ENCODE results near the gene NLGN2. TPM values are rescaled to one million over a fixed set of nuclear protein-coding genes. Genes with fewer than 3 reads are reported as not detected.

NLGN2 gene
- polyA plus RNA-seq, 6 donors from 2014 or later: not detected

GRCh38 chr17:7398612-7399011 is 9.0 kb upstream of the NLGN2 start:
- ATAC-seq (ENCODE audit: low read depth in 2 of 2): no peak
- H3K36me3 Mint-ChIP-seq: no peaks in the 10 kb centered on the region
- H3K4me3 Mint-ChIP-seq: peak overlapping the region in 1 of 8 donors; percentile 78

GRCh38 chr17:7403043-7403726 is 4.5 kb upstream of the NLGN2 start:
- Mint-ChIP-seq H3K36me3 (no peaks in the 10 kb centered on the region), H3K4me1 (peaks cover 15 to 42% (median 16%) of the 10 kb centered on the region in 3 donors), H3K9me3 (no peaks in the 10 kb centered on the region), H3K27ac (peak overlapping the region; percentile 49 to 84 (median 77)), H3K4me3 (peak overlapping the region; percentile 90 to 100 (median 98)), H3K27me3 (peaks cover 6 to 16% (median 13%) of the 10 kb centered on the region in 3 donors)
- DNase-seq (no peak), ATAC-seq (ENCODE audit: low read depth in 2 of 2) (no peak)

More at GRCh38 chr17:7398612-7399011, 9.0 kb upstream of the NLGN2 start:
- DNase-seq: no peak
- peaks cover 22 to 30% (median 25%) of the 10 kb centered on the region in 3 donors for H3K4me1 Mint-ChIP-seq
- H3K9me3 Mint-ChIP-seq: no peaks in the 10 kb centered on the region
- H3K27ac Mint-ChIP-seq: no peak overlapping the region
- no peaks in the 10 kb centered on the region for H3K27me3 Mint-ChIP-seq

GRCh38 chr17:7403727-7403976 is 4.0 kb upstream of the NLGN2 start:
- peaks cover 6 to 16% (median 13%) of the 10 kb centered on the region in 3 donors for H3K27me3 Mint-ChIP-seq

GRCh38 chr17:7403977-7404736 is 3.5 kb upstream of the NLGN2 start, which contains the start of gene TMEM256:
Gene TMEM256, minus strand, starts transcription at chr17:7404097. Its CDS starts 13 bp downstream, at chr17:7404084.
- Mint-ChIP-seq H3K36me3 (no peaks in the 10 kb centered on the region), H3K9me3 (no peaks in the 10 kb centered on the region), H3K4me1 (peaks cover 15 to 42% (median 18%) of the 10 kb centered on the region in 3 donors), H3K27me3 (peaks cover 9 to 21% (median 17%) of the 10 kb centered on the region in 3 donors), H3K4me3 (peak within 1 kb of the TSS; percentile 90 to 100 (median 98)), H3K27ac (peak within 1 kb of the TSS; percentile 82 to 97 (median 96))
- DNase-seq (peak; percentile 93), ATAC-seq (ENCODE audit: low read depth in 2 of 2) (peak; percentile 92 to 93)

More at GRCh38 chr17:7403727-7403976, 4.0 kb upstream of the NLGN2 start:
- Mint-ChIP-seq H3K27ac (peak overlapping the region; percentile 82 to 97 (median 96)), H3K36me3 (no peaks in the 10 kb centered on the region), H3K4me3 (peak overlapping the region; percentile 90 to 100 (median 98)), H3K9me3 (no peaks in the 10 kb centered on the region), H3K4me1 (peaks cover 15 to 42% (median 16%) of the 10 kb centered on the region in 3 donors)
- peak; percentile 18 to 22 for ATAC-seq (ENCODE audit: low read depth in 2 of 2)
- DNase-seq: no peak

GRCh38 chr17:7404737-7405349 is 2.8 kb upstream of the NLGN2 start:
- no peaks in the 10 kb centered on the region for H3K9me3 Mint-ChIP-seq
- peak overlapping the region; percentile 82 to 97 (median 96) for H3K27ac Mint-ChIP-seq
- peaks cover 15 to 27% (median 24%) of the 10 kb centered on the region in 3 donors for H3K27me3 Mint-ChIP-seq
- peak; percentile 36 to 42 for ATAC-seq (ENCODE audit: low read depth in 2 of 2)
- peak overlapping the region; percentile 90 to 100 (median 98) for H3K4me3 Mint-ChIP-seq
- no peaks in the 10 kb centered on the region for H3K36me3 Mint-ChIP-seq
- H3K4me1 Mint-ChIP-seq: peaks cover 14 to 42% (median 19%) of the 10 kb centered on the region in 3 donors
- no peak for DNase-seq

GRCh38 chr17:7405350-7406234 is 2.1 kb upstream of the NLGN2 start:
- no peaks in the 10 kb centered on the region for H3K36me3 Mint-ChIP-seq
- no peaks in the 10 kb centered on the region for H3K9me3 Mint-ChIP-seq
- ATAC-seq (ENCODE audit: low read depth in 2 of 2) (no peak), DNase-seq (no peak)
- peak overlapping the region in 3 of 6 donors; percentile 71 to 87 (median 85) for H3K27ac Mint-ChIP-seq
- H3K27me3 Mint-ChIP-seq: peaks cover 16 to 35% (median 32%) of the 10 kb centered on the region in 3 donors
- H3K4me3 Mint-ChIP-seq: peak overlapping the region; percentile 84 to 94 (median 90)
- peaks cover 14 to 42% (median 19%) of the 10 kb centered on the region in 3 donors for H3K4me1 Mint-ChIP-seq

- Mint-ChIP-seq H3K4me1 (peaks cover 14 to 42% (median 19%) of the 10 kb centered on the region in 3 donors), H3K9me3 (no peaks in the 10 kb centered on the region), H3K27me3 (peaks cover 16 to 35% (median 32%) of the 10 kb centered on the region in 3 donors), H3K36me3 (no peaks in the 10 kb centered on the region), H3K4me3 (peak overlapping the region; percentile 41 to 94 (median 82)), H3K27ac (peak overlapping the region in 1 of 6 donors; percentile 71)
- no peak for DNase-seq
- ATAC-seq (ENCODE audit: low read depth in 2 of 2): no peak
Measured at GRCh38 chr17:7406235-7406825, 1.3 kb upstream of the NLGN2 start.

- Mint-ChIP-seq H3K27me3 (peaks cover 16 to 35% (median 32%) of the 10 kb centered on the region in 3 donors), H3K27ac (no peak overlapping the region), H3K4me1 (peaks cover 14 to 36% (median 19%) of the 10 kb centered on the region in 3 donors)
Measured at GRCh38 chr17:7407082-7407481, 563 bp upstream of the NLGN2 start.

GRCh38 chr17:7408252-7408727 is 645 bp downstream of the NLGN2 start:
- Mint-ChIP-seq H3K9me3 (no peaks in the 10 kb centered on the region), H3K27ac (no peak overlapping the region), H3K4me1 (peaks cover 8 to 30% (median 14%) of the 10 kb centered on the region in 3 donors), H3K4me3 (no peak overlapping the region), H3K36me3 (no peaks in the 10 kb centered on the region), H3K27me3 (peaks cover 16 to 35% (median 32%) of the 10 kb centered on the region in 3 donors)
- no peak for DNase-seq
- no peak for ATAC-seq (ENCODE audit: low read depth in 2 of 2)

More at GRCh38 chr17:7407082-7407481, 563 bp upstream of the NLGN2 start:
- Mint-ChIP-seq H3K9me3 (no peaks in the 10 kb centered on the region), H3K4me3 (peak overlapping the region in 3 of 8 donors; percentile 18 to 54 (median 31)), H3K36me3 (no peaks in the 10 kb centered on the region)
- DNase-seq: no peak
- ATAC-seq (ENCODE audit: low read depth in 2 of 2): no peak

- H3K9me3 Mint-ChIP-seq: no peaks in the 10 kb centered on the region
- no peaks in the 10 kb centered on the region for H3K36me3 Mint-ChIP-seq
- ATAC-seq (ENCODE audit: low read depth in 2 of 2) (no peak), DNase-seq (no peak)
- H3K27me3 Mint-ChIP-seq: peaks cover 16 to 35% (median 32%) of the 10 kb centered on the region in 3 donors
- H3K4me3 Mint-ChIP-seq: peak overlapping the region in 2 of 8 donors; percentile 30 to 34
- H3K27ac Mint-ChIP-seq: no peak overlapping the region
- peaks cover 7 to 28% (median 11%) of the 10 kb centered on the region in 3 donors for H3K4me1 Mint-ChIP-seq
Measured at GRCh38 chr17:7408863-7409262, 1.2 kb downstream of the NLGN2 start.

GRCh38 chr17:7409716-7410115 is 2.1 kb downstream of the NLGN2 start:
- no peak for ATAC-seq (ENCODE audit: low read depth in 2 of 2)
- no peaks in the 10 kb centered on the region for H3K36me3 Mint-ChIP-seq
- H3K27ac Mint-ChIP-seq: peak overlapping the region in 1 of 6 donors; percentile 59
- peaks cover 16 to 35% (median 32%) of the 10 kb centered on the region in 3 donors for H3K27me3 Mint-ChIP-seq
- no peaks in the 10 kb centered on the region for H3K9me3 Mint-ChIP-seq
- H3K4me3 Mint-ChIP-seq: peak overlapping the region in 1 of 8 donors; percentile 11
- peaks cover 3 to 21% (median 11%) of the 10 kb centered on the region in 3 donors for H3K4me1 Mint-ChIP-seq
- no peak for DNase-seq
